Nephron (organoid): ENCODE data around the gene OR10K2.
A peak's percentile ranks its signal among the peaks of the same experiment; 100 is the strongest.
"Not testable (repeated sequence)": the region's sequence is repeated elsewhere in the genome, so short reads cannot be mapped to it uniquely, and the experiment has no call there.

Source experiments
- H3K27ac Mint-ChIP-seq, 3 experiments: 2 replicates each; pipeline ENCODE4 v1.8.0; 2020; ENCODE audit warnings: mixed read lengths in 3 of 3, mild to moderate bottlenecking in 2 of 3, moderate library complexity in 1 of 3
- H3K27me3 Mint-ChIP-seq: 2 replicates; pipeline ENCODE4 v1.8.0; 2021; ENCODE audit warnings: low read depth, mild to moderate bottlenecking, moderate library complexity, mixed read lengths
- H3K36me3 Mint-ChIP-seq: 2 replicates; pipeline ENCODE4 v1.8.0; 2020; ENCODE audit warnings: low read depth, mixed read lengths
- H3K4me1 Mint-ChIP-seq: 2 replicates; pipeline ENCODE4 v1.8.0; 2020; ENCODE audit warnings: mixed read lengths
- H3K4me3 Mint-ChIP-seq, 3 experiments: 2 replicates each; pipeline ENCODE4 v1.8.0; 2020; ENCODE audit warnings: mild to moderate bottlenecking in 3 of 3, mixed read lengths in 3 of 3, moderate library complexity in 2 of 3
- H3K9me3 Mint-ChIP-seq: 2 replicates; pipeline ENCODE4 v1.8.0; 2020; ENCODE audit warnings: mixed read lengths
- TF ChIP-seq, protein P1 (sequence below), 3 experiments: fragments of 200-600 bp; sonication (generic); IDR thresholded peaks; one replicate each; pipeline ENCODE4 v1.5.0; 2021; ENCODE audit warnings: antibody characterized with exemption in 3 of 3; ENCODE audit not compliant: unreplicated experiment in 3 of 3

Gene OR10K2

DNA sequence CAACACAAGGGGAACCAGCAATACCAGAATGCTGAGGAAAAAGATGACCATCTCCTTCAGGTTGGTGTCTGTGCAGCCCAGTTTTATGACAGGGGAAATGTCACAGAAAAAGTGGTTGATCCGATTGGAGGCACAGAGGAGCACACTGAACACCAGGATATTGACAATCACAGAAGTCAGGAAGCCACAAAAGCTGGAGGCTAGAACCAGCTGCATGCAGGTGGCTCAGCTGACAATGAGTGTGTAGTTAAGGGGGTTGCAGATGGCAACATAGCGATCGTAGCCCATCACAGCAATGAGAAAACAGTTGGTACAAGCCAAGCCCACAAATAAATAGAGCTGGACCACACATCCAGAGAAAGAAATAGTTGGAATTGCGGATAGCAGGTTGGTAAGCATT is 19.3 kb upstream of the OR10K2 start:
- Mint-ChIP-seq H3K4me3 (no peak overlapping the region), H3K9me3 (no peaks in the 10 kb centered on the region), H3K27ac (no peak overlapping the region), H3K4me1 (no peaks in the 10 kb centered on the region), H3K36me3 (no peaks in the 10 kb centered on the region), H3K27me3 (peaks cover 4% of the 10 kb centered on the region)
- TF ChIP-seq, protein P1, sequence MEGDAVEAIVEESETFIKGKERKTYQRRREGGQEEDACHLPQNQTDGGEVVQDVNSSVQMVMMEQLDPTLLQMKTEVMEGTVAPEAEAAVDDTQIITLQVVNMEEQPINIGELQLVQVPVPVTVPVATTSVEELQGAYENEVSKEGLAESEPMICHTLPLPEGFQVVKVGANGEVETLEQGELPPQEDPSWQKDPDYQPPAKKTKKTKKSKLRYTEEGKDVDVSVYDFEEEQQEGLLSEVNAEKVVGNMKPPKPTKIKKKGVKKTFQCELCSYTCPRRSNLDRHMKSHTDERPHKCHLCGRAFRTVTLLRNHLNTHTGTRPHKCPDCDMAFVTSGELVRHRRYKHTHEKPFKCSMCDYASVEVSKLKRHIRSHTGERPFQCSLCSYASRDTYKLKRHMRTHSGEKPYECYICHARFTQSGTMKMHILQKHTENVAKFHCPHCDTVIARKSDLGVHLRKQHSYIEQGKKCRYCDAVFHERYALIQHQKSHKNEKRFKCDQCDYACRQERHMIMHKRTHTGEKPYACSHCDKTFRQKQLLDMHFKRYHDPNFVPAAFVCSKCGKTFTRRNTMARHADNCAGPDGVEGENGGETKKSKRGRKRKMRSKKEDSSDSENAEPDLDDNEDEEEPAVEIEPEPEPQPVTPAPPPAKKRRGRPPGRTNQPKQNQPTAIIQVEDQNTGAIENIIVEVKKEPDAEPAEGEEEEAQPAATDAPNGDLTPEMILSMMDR (IDR thresholded peaks at IDR 0.05; ENCODE audit: unreplicated experiment in 3 of 3), result no peak

DNA sequence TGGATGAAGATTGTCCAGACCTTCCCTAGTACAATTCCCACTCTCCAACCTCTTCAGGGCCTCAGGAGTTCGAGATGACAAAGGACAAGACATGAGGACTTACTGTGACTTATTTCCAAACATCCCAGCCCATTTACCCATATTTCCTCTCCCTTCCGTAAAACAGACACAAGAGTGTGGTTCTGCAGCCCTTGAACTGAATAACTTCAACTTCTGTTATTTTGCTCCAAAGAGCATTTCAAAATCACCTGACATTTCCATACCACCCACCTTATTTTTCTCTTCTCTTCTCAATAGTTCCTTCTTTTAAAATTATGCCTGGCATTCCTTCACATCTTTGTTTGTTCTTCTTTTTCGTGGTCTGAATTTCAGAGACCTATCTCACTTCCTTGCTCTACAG is 8.7 kb upstream of the OR10K2 start:
- peak overlapping the region; percentile 5 to 53 (median 9) for H3K27ac Mint-ChIP-seq
- H3K27me3 Mint-ChIP-seq, result no peaks in the 10 kb centered on the region
- no peaks in the 10 kb centered on the region for H3K36me3 Mint-ChIP-seq
- no peaks in the 10 kb centered on the region for H3K9me3 Mint-ChIP-seq
- peaks cover 5% of the 10 kb centered on the region for H3K4me1 Mint-ChIP-seq
- H3K4me3 Mint-ChIP-seq, result no peak overlapping the region
- TF ChIP-seq, protein P1 (IDR thresholded peaks at IDR 0.05; ENCODE audit: unreplicated experiment in 3 of 3), result no peak

DNA sequence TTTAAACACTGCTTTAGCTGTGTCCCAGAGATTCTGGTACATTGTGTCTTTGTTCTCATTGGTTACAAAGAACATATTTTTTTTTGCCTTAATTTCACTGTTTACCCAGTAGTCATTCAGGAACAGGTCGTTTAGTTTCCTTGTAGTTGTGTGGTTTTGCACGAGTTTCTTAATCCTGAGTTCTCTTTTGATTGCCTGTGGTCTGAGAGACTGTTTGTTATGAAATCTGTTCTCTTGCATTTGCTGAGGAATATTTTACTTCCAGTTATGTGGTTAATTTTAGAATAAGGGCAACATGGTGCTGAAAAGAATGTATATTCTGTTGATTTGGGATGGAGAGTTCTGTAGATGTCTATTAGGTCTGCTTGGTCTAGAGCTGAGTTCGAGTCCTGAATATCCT is 4.1 kb upstream of the OR10K2 start:
- H3K4me3 Mint-ChIP-seq, H3K27ac Mint-ChIP-seq, H3K36me3 Mint-ChIP-seq, H3K27me3 Mint-ChIP-seq, H3K4me1 Mint-ChIP-seq, H3K9me3 Mint-ChIP-seq: not testable (repeated sequence)

DNA sequence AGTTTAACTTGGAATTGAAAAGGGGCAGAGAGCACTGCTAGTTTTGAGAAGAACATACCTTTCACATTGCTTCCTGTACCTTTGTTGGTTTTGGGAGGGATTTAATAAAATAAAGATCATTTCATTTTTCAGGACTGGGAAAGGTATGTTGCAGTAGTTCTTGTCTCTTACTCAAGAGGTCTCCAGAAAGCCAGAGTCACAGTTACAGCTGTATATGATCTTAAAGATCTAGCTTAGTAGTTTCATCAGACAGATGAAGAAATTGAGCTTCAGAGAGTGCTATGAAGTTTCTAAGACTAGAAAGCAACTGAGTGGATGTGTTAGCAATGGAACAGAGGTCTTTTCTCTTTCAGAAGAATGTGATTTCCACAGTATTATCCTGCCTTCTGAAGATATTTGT is 1.0 kb downstream of the OR10K2 start:
- TF ChIP-seq, protein P1 (IDR thresholded peaks at IDR 0.05; ENCODE audit: unreplicated experiment in 3 of 3), result no peak
- Mint-ChIP-seq H3K4me1 (no peaks in the 10 kb centered on the region), H3K27ac (no peak overlapping the region), H3K27me3 (peaks cover 4% of the 10 kb centered on the region), H3K9me3 (peaks cover 6% of the 10 kb centered on the region), H3K36me3 (no peaks in the 10 kb centered on the region), H3K4me3 (no peak overlapping the region)

DNA sequence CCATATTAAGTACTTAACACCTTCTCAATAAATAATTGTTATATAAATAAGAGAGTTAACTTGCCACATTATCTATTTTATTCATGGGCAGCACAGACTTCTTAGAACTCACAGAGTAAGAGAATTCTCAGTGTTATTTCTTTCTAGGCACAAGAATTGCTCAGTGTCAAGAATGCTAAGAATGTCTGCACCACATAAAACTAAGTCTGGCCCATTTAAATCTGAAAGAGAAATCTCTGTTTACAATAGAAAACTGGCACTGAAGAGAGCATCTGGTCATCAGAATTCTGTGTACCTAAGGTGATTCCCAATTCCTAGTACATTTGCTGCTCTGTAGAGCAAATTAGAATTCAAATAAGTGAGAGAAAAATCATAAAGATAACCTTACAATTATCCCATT is 3.8 kb downstream of the OR10K2 start:
- TF ChIP-seq, protein P1 (IDR thresholded peaks at IDR 0.05; ENCODE audit: unreplicated experiment in 3 of 3), result no peak
- Mint-ChIP-seq H3K9me3 (no peaks in the 10 kb centered on the region), H3K36me3 (no peaks in the 10 kb centered on the region), H3K27ac (no peak overlapping the region), H3K27me3 (peaks cover 4% of the 10 kb centered on the region), H3K4me1 (no peaks in the 10 kb centered on the region), H3K4me3 (no peak overlapping the region)

DNA sequence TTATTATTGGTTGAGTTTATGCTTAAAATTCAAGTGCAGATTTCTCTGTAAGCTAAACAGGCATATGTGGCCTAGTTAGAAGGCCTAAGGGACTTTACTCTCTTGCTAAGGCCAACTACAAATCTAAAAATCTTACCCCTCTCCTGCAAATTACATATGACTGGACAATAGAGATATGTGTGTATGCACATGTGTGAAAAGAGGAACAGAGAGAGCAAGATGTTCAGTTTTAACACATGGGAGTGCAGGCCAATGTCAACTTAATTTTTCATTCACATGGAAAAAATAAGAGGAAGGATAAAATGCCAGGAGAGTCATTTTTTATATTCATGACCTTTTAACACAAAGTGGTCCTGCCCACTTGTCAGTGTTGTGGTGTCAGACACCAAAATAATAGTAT is 8.5 kb downstream of the OR10K2 start:
- Mint-ChIP-seq H3K4me3 (no peak overlapping the region), H3K36me3 (no peaks in the 10 kb centered on the region), H3K27ac (no peak overlapping the region), H3K27me3 (peaks cover 4% of the 10 kb centered on the region), H3K9me3 (no peaks in the 10 kb centered on the region), H3K4me1 (no peaks in the 10 kb centered on the region)
- TF ChIP-seq, protein P1 (IDR thresholded peaks at IDR 0.05; ENCODE audit: unreplicated experiment in 3 of 3), result no peak
